Dermis blood vessel endothelial cell (primary cell): Measurements from ENCODE around the gene CHST11. TPM values are rescaled to one million over a fixed set of nuclear protein-coding genes. Genes with fewer than 3 reads are reported as not detected.

Experiments
- DNase-seq: peaks from one replicate; pipeline ENCODE4 v3.0.0; 2010
- total RNA-seq: library from RNA; depleted of rRNA; stranded (reverse); fragments of >200 nt; gene quantifications from 2 replicates; pipeline ENCODE4 v1.2.3, GENCODE V29; 2014

Gene CHST11
- total RNA-seq, 1 donor from 2014 or later: 10.0 TPM

GRCh38 chr12:104434129-104434528 lies 22.6 kb upstream of the CHST11 start:
- no peak for DNase-seq

- DNase-seq: no peak
Observed at GRCh38 chr12:104435175-104435574, 21.6 kb upstream of the CHST11 start.

- no peak for DNase-seq
Observed at GRCh38 chr12:104435765-104436164, 21.0 kb upstream of the CHST11 start.

- DNase-seq: no peak
Observed at GRCh38 chr12:104436790-104437189, 20.0 kb upstream of the CHST11 start.

- no peak for DNase-seq
Observed at GRCh38 chr12:104438134-104438533, 18.6 kb upstream of the CHST11 start.

- DNase-seq: peak; percentile 22
Observed at GRCh38 chr12:104439137-104439536, 17.6 kb upstream of the CHST11 start.

GRCh38 chr12:104443008-104443407 lies 13.7 kb upstream of the CHST11 start:
- no peak for DNase-seq

- DNase-seq: no peak
Observed at GRCh38 chr12:104446646-104447421, 9.9 kb upstream of the CHST11 start.

- DNase-seq: no peak
Observed at GRCh38 chr12:104448031-104448430, 8.7 kb upstream of the CHST11 start.

- peak; percentile 22 for DNase-seq
Observed at GRCh38 chr12:104448451-104448850, 8.3 kb upstream of the CHST11 start.

- DNase-seq: no peak
Observed at GRCh38 chr12:104450700-104451099, 6.0 kb upstream of the CHST11 start.

GRCh38 chr12:104452087-104452486 lies 4.7 kb upstream of the CHST11 start:
- DNase-seq: no peak

GRCh38 chr12:104453133-104453532 lies 3.6 kb upstream of the CHST11 start:
- DNase-seq: no peak

GRCh38 chr12:104454997-104455396 lies 1.8 kb upstream of the CHST11 start:
- DNase-seq: no peak

- DNase-seq: no peak
Observed at GRCh38 chr12:104455578-104456416, 951 bp upstream of the CHST11 start.

GRCh38 chr12:104456950-104457745 lies 400 bp downstream of the CHST11 start:
- peak; percentile 78 for DNase-seq

GRCh38 chr12:104457746-104458693 lies 1.3 kb downstream of the CHST11 start:
- DNase-seq: peak; percentile 46

GRCh38 chr12:104458694-104459367 lies 2.1 kb downstream of the CHST11 start:
- DNase-seq: peak; percentile 52

- peak; percentile 29 for DNase-seq
Observed at GRCh38 chr12:104459368-104459909, 2.7 kb downstream of the CHST11 start.

GRCh38 chr12:104460041-104460719 lies 3.4 kb downstream of the CHST11 start:
- DNase-seq: no peak
